ENCODE results near the gene FBXO28. TPM values are rescaled to one million over a fixed set of nuclear protein-coding genes. Genes with fewer than 3 reads are reported as not detected.

The FBXO28 gene
- total and polyA plus RNA-seq, 2 donors (not counting 3 experiments of a cell fraction or from before 2014, with no cell fraction given): 8.9 to 32.6 TPM

DNA sequence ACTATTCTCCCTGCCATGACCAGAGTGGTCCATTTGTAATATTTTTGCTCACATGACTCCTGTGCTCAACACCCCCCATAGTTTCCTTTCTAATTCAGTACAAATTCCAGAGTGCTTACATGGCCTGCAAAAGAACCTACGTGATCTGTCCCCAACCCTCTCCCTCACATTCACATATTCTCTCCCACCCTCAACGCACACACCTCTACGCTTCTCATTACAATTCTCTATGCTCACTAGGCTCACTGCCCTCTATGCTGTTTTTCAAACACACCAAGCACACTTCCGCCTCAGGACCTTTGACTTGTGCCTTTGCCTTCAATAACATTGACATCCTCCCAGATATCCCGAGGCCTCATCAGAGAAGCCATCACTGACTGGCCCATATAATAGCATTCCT, 23.8 kb upstream of the FBXO28 start:
- Histone ChIP-seq H3K36me3 (ENCODE audit: control insufficient read depth in 2 of 2, extremely low read depth in 1 of 2, insufficient read depth in 2 of 2, low read length in 2 of 2) (no peaks in the 10 kb centered on the region), H3K27me3 (ENCODE audit: control insufficient read depth in 2 of 2, insufficient read depth in 2 of 2, low read length in 2 of 2) (no peaks in the 10 kb centered on the region), H3K9ac (replicated peaks; ENCODE audit: extremely low read depth, insufficient read depth, low read length) (no peak overlapping the region), H3K4me1 (ENCODE audit: control insufficient read depth, extremely low read depth, insufficient read depth, low read length) (peaks cover 5% of the 10 kb centered on the region), H2AFZ (ENCODE audit: low read depth, low read length) (peak overlapping the region; percentile 79), H3K27ac (ENCODE audit: insufficient read depth, low read depth, low read length) (no peak overlapping the region), H3K9me1 (replicated peaks; ENCODE audit: control insufficient read depth, extremely low read depth, insufficient read depth, low read length) (no peaks in the 10 kb centered on the region), H3K79me2 (ENCODE audit: control insufficient read depth, insufficient read depth, low read length) (no peaks in the 10 kb centered on the region), H4K20me1 (replicated peaks; ENCODE audit: control insufficient read depth, extremely low read depth, insufficient read depth, low read length) (no peaks in the 10 kb centered on the region), H3K4me3 (replicated peaks in 1 of 3; ENCODE audit: insufficient read depth in 1 of 3, low read depth in 1 of 3, low read length in 3 of 3) (no peak overlapping the region), H3K9me3 (replicated peaks; ENCODE audit: control insufficient read depth, insufficient read depth, low read length) (no peaks in the 10 kb centered on the region), H3K4me2 (ENCODE audit: insufficient read depth, low read length) (no peak overlapping the region)
- no peak for TF ChIP-seq GATA2 (IDR thresholded peaks at IDR 0.05; ENCODE audit: insufficient read depth, insufficient read length, low read depth, low read length)
- TF ChIP-seq POLR2AphosphoS5 (IDR thresholded peaks at IDR 0.05; ENCODE audit: insufficient read depth, low read depth, low read length): no peak
- no peak for TF ChIP-seq FOS (IDR thresholded peaks at IDR 0.05; ENCODE audit: borderline replicate concordance, insufficient read depth, low read length)
- no peak for TF ChIP-seq JUN (IDR thresholded peaks at IDR 0.05; ENCODE audit: borderline replicate concordance, insufficient read depth, insufficient read length, low read depth)
- TF ChIP-seq MYC (IDR thresholded peaks at IDR 0.05; ENCODE audit: low read depth, low read length): no peak
- TF ChIP-seq, protein P1, sequence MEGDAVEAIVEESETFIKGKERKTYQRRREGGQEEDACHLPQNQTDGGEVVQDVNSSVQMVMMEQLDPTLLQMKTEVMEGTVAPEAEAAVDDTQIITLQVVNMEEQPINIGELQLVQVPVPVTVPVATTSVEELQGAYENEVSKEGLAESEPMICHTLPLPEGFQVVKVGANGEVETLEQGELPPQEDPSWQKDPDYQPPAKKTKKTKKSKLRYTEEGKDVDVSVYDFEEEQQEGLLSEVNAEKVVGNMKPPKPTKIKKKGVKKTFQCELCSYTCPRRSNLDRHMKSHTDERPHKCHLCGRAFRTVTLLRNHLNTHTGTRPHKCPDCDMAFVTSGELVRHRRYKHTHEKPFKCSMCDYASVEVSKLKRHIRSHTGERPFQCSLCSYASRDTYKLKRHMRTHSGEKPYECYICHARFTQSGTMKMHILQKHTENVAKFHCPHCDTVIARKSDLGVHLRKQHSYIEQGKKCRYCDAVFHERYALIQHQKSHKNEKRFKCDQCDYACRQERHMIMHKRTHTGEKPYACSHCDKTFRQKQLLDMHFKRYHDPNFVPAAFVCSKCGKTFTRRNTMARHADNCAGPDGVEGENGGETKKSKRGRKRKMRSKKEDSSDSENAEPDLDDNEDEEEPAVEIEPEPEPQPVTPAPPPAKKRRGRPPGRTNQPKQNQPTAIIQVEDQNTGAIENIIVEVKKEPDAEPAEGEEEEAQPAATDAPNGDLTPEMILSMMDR (IDR thresholded peaks at IDR 0.05; ENCODE audit: extremely low read depth in 1 of 2, insufficient read depth in 1 of 2, low read depth in 1 of 2, low read length in 2 of 2): no peak
- TF ChIP-seq POLR2A (IDR thresholded peaks at IDR 0.05; ENCODE audit: low read depth, low read length): no peak
- no peak for TF ChIP-seq EZH2 (IDR thresholded peaks at IDR 0.05; ENCODE audit: borderline replicate concordance, low read depth, low read length, severe bottlenecking)
- TF ChIP-seq, protein P2, sequence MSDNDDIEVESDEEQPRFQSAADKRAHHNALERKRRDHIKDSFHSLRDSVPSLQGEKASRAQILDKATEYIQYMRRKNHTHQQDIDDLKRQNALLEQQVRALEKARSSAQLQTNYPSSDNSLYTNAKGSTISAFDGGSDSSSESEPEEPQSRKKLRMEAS (IDR thresholded peaks at IDR 0.05; ENCODE audit: insufficient read depth, insufficient read length): no peak
- no TSS peak for BruUV-seq (replicated peaks)
- no peak for FAIRE-seq
- dilution Hi-C loops (cut with MboI; ENCODE audit: extremely low pct_ligation_motif_present, low sequenced_read_pairs) (no loop called here), intact Hi-C loops (cut with micrococcal nuclease) (no loop called here)
- ChIA-PET POLR2A (no interaction called here), CTCF (no interaction called here)
- peak; percentile 24 for DNase-seq (ENCODE audit: low read depth, low spot score)

Data from endothelial cell of umbilical vein (primary cell).